Mesendoderm (in vitro differentiated cells): Measurements from ENCODE around the gene TEKT3. TPM values are rescaled to one million over a fixed set of nuclear protein-coding genes. Genes with fewer than 3 reads are reported as not detected.

ENCODE experiments used
- DNase-seq: peaks from one replicate; pipeline ENCODE4 v3.0.0; 2013
- H2AK5ac ChIP-seq: 2 replicates; pipeline ENCODE4 v1.6.1; 2013; ENCODE audit warnings: low read length, inconsistent platforms
- H2BK120ac ChIP-seq: 2 replicates; pipeline ENCODE4 v1.6.1; 2013; ENCODE audit warnings: low read depth, mild to moderate bottlenecking, low read length, moderate library complexity, mixed read lengths
- H2BK15ac ChIP-seq: replicated peaks from 2 replicates; pipeline ENCODE4 v1.6.1; 2013; ENCODE audit warnings: low read depth, mild to moderate bottlenecking, moderate library complexity
- H2BK5ac ChIP-seq: 2 replicates; pipeline ENCODE4 v1.6.1; 2013; ENCODE audit warnings: low read length, inconsistent platforms
- H3K18ac ChIP-seq: 2 replicates; pipeline ENCODE4 v1.6.1; 2013; ENCODE audit warnings: mild to moderate bottlenecking, low read length, mixed read lengths
- H3K23ac ChIP-seq: one replicate; pipeline ENCODE4 v1.6.1; 2013; ENCODE audit warnings: low read length
- H3K27ac ChIP-seq: 2 replicates; pipeline ENCODE4 v1.5.1; 2013; ENCODE audit warnings: low read depth, mild to moderate bottlenecking, inconsistent platforms, low read length, moderate library complexity
- H3K27me3 ChIP-seq: 2 replicates; pipeline ENCODE4 v1.6.1; 2013; ENCODE audit warnings: low read length, control low read depth, mild to moderate bottlenecking, inconsistent platforms; ENCODE audit not compliant: insufficient read depth, poor library complexity
- H3K36me3 ChIP-seq: 2 replicates; pipeline ENCODE4 v1.6.1; 2013; ENCODE audit warnings: low read length, inconsistent platforms; ENCODE audit not compliant: control insufficient read depth, insufficient read depth
- H3K4ac ChIP-seq: one replicate; pipeline ENCODE4 v1.6.1; 2013; ENCODE audit warnings: low read depth, mild to moderate bottlenecking, low read length, moderate library complexity
- H3K4me1 ChIP-seq: 2 replicates; pipeline ENCODE4 v1.6.1; 2013; ENCODE audit warnings: low read depth, low read length, inconsistent platforms; ENCODE audit not compliant: control insufficient read depth
- H3K4me2 ChIP-seq: 2 replicates; pipeline ENCODE4 v1.6.1; 2013; ENCODE audit warnings: low read length
- H3K4me3 ChIP-seq: 2 replicates; pipeline ENCODE4 v1.5.1; 2013; ENCODE audit warnings: mild to moderate bottlenecking, low read length
- H3K56ac ChIP-seq: one replicate; pipeline ENCODE4 v1.6.1; 2013; ENCODE audit warnings: low read length
- H3K79me1 ChIP-seq: 2 replicates; pipeline ENCODE4 v1.6.1; 2013; ENCODE audit warnings: low read length, inconsistent platforms
- H3K79me2 ChIP-seq: 2 replicates; pipeline ENCODE4 v1.6.1; 2013; ENCODE audit warnings: mild to moderate bottlenecking, low read length; ENCODE audit not compliant: control insufficient read depth, insufficient read depth
- H3K9ac ChIP-seq: 2 replicates; pipeline ENCODE4 v1.6.1; 2013; ENCODE audit warnings: low read length, inconsistent platforms
- H4K5ac ChIP-seq: one replicate; pipeline ENCODE4 v1.6.1; 2013; ENCODE audit warnings: low read length
- H4K8ac ChIP-seq: one replicate; pipeline ENCODE4 v1.6.1; 2013; ENCODE audit warnings: low read depth, mild to moderate bottlenecking, control low read depth, low read length, moderate library complexity
- WGBS: extraction: QIAGEN DNeasy Blood & Tissue Kit; methylation state at CpG from one replicate; pipeline ENCODE4 v1.1.7; 2013; ENCODE audit warnings: low lambda C conversion rate, missing lambda C conversion rate; ENCODE audit not compliant: insufficient coverage; ENCODE audit errors: extremely low coverage; 5-methylcytosine and 5-hydroxymethylcytosine counted together
- small RNA-seq: library from polyadenylated mRNA; stranded (forward); fragments of <200 nt; extraction: miRNeasy Mini kit (QIAGEN cat#:217004); gene quantifications from one replicate; pipeline ENCODE3, GENCODE V24; 2013; ENCODE audit not compliant: insufficient read depth

TEKT3 gene

GRCh38 chr17:15257796-15258512 lies 83.4 kb downstream of the TEKT3 start:
- Histone ChIP-seq H2AK5ac (peak overlapping the region; percentile 11), H4K8ac (no peak overlapping the region), H3K4me1 (peaks cover 2% of the 10 kb centered on the region), H3K18ac (no peak overlapping the region), H3K27ac (no peak overlapping the region), H3K79me2 (no peaks in the 10 kb centered on the region), H2BK5ac (no peak overlapping the region), H3K56ac (no peak overlapping the region), H3K27me3 (peaks cover 11% of the 10 kb centered on the region), H3K79me1 (no peaks in the 10 kb centered on the region), H3K4me3 (no peak overlapping the region), H3K9ac (peak overlapping the region; percentile 2), H3K36me3 (no peaks in the 10 kb centered on the region), H3K4me2 (peak overlapping the region; percentile 10), H4K5ac (no peak overlapping the region), H3K4ac (no peak overlapping the region), H2BK120ac (no peak overlapping the region), H3K23ac (no peak overlapping the region), H2BK15ac (no peak overlapping the region)
- no CpG with 5 or more reads among the region's 6 CpGs for WGBS
- DNase-seq = no peak

GRCh38 chr17:15257258-15257788 lies 84.1 kb downstream of the TEKT3 start:
- Histone ChIP-seq H2BK120ac (no peak overlapping the region), H3K4me3 (no peak overlapping the region), H2BK5ac (no peak overlapping the region), H3K23ac (no peak overlapping the region), H3K9ac (peak overlapping the region; percentile 2), H3K4me1 (peaks cover 2% of the 10 kb centered on the region), H3K18ac (no peak overlapping the region), H3K36me3 (no peaks in the 10 kb centered on the region), H4K5ac (no peak overlapping the region), H3K27ac (peak overlapping the region; percentile 15), H3K79me1 (no peaks in the 10 kb centered on the region), H3K27me3 (peaks cover 11% of the 10 kb centered on the region), H3K4ac (no peak overlapping the region), H2BK15ac (no peak overlapping the region), H3K56ac (peak overlapping the region; percentile 28), H4K8ac (no peak overlapping the region), H3K79me2 (no peaks in the 10 kb centered on the region), H3K4me2 (peak overlapping the region; percentile 10), H2AK5ac (no peak overlapping the region)
- WGBS = no CpG with 5 or more reads among the region's 17 CpGs
- peak; percentile 88 for DNase-seq

- H3K18ac ChIP-seq = no peak overlapping the region
- H2BK15ac ChIP-seq = no peak overlapping the region
- H3K4ac ChIP-seq = no peak overlapping the region
- DNase-seq = peak; percentile 63
- H2BK120ac ChIP-seq = no peak overlapping the region
- no peak overlapping the region for H3K56ac ChIP-seq
- no peak overlapping the region for H4K8ac ChIP-seq
- no peak overlapping the region for H3K23ac ChIP-seq
- no peak overlapping the region for H3K4me2 ChIP-seq
- no peaks in the 10 kb centered on the region for H3K79me1 ChIP-seq
- H3K27me3 ChIP-seq = peaks cover 6% of the 10 kb centered on the region
- H3K79me2 ChIP-seq = no peaks in the 10 kb centered on the region
- H3K4me1 ChIP-seq = peaks cover 2% of the 10 kb centered on the region
- no peaks in the 10 kb centered on the region for H3K36me3 ChIP-seq
- H3K4me3 ChIP-seq = no peak overlapping the region
- H3K27ac ChIP-seq = no peak overlapping the region
- H2AK5ac ChIP-seq = no peak overlapping the region
- H2BK5ac ChIP-seq = no peak overlapping the region
- H3K9ac ChIP-seq = no peak overlapping the region
- H4K5ac ChIP-seq = no peak overlapping the region
- WGBS = no CpG with 5 or more reads among the region's 7 CpGs
These were observed 84.7 kb downstream of the TEKT3 start for GRCh38 chr17:15256689-15257088.

GRCh38 chr17:15255713-15256454 lies 85.5 kb downstream of the TEKT3 start:
- H3K56ac ChIP-seq = peak overlapping the region; percentile 8
- H3K4ac ChIP-seq = no peak overlapping the region
- no peaks in the 10 kb centered on the region for H3K4me1 ChIP-seq
- no peak overlapping the region for H3K23ac ChIP-seq
- no peak overlapping the region for H4K8ac ChIP-seq
- no peak overlapping the region for H2BK120ac ChIP-seq
- H2AK5ac ChIP-seq = no peak overlapping the region
- no peak overlapping the region for H3K9ac ChIP-seq
- no peak overlapping the region for H3K4me3 ChIP-seq
- H3K36me3 ChIP-seq = no peaks in the 10 kb centered on the region
- no peak for DNase-seq
- no peak overlapping the region for H3K4me2 ChIP-seq
- H2BK15ac ChIP-seq = no peak overlapping the region
- H2BK5ac ChIP-seq = no peak overlapping the region
- WGBS = no CpG with 5 or more reads among the region's 13 CpGs
- H3K79me2 ChIP-seq = no peaks in the 10 kb centered on the region
- H3K27me3 ChIP-seq = peaks cover 2% of the 10 kb centered on the region
- H4K5ac ChIP-seq = no peak overlapping the region
- no peak overlapping the region for H3K27ac ChIP-seq
- no peak overlapping the region for H3K18ac ChIP-seq
- no peaks in the 10 kb centered on the region for H3K79me1 ChIP-seq

Small RNA genes within 50 kb of the gene (small RNA-seq; reads per million reads assigned to genes)
- gene RNU6-799P = not detected
